T follicular helper cell (primary cell): ENCODE data around the gene IL17A.
"Not testable (repeated sequence)": the region's sequence is repeated elsewhere in the genome, so short reads cannot be mapped to it uniquely, and the experiment has no call there.

Experiments
- DNase-seq: peaks from one replicate; pipeline ENCODE4 v3.0.0-alpha.2; 2020; ENCODE audit warnings: low read depth

The IL17A gene

DNA sequence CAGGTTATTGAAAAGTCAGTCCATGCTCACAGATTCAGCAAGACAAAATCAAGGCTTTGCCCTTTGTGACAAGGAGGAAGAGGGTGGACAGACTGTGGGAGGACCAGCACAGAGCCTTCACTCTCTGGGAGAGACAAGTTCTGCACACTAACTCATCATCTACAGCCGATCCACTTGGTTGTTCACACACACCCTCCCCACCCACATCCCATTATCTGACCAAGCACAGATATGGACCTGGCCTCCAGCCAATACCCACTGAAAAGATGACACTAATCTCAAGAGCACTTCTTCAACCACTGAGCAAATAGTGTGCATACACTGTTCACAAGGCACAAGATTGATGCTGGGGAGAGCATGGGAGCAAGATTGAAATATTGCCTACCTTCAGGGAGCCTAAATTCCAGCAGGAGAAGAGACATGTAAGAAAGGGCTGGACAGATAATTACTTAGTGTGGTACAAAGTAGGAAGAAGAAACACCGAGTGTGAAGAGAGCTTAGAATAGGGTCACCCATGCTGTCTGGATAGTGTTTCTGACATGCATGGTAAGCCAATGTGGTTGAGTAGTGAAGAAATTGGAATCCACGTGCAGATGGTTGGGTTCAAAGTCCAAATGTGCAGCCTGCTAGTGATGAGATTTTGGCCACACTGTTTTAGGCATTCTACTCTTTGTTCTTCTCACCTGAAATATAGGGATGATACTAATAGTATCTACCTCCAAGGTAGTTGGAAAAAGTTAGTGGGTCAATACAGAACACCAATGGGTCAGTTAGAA lies 21.7 kb upstream of the IL17A start:
- no peak for DNase-seq

DNA sequence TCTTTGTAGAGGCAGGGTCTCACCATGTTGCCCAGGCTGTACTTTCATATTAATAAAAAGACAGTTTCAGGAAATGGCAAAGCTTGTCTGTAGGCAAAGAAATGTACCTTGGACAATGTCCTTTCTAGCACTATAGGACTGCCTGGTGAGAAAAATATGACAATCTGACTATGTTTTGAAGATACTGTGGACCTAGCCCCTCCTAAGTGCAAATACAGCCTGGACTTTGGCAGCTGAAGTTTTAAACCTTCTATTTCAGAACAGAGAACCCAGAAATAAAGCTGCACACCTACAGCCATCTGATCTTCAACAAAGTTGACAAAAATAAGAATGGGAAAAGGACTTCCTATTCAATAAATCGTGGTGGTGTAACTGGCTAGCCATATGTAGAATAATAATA lies 18.9 kb upstream of the IL17A start:
- no peak for DNase-seq

DNA sequence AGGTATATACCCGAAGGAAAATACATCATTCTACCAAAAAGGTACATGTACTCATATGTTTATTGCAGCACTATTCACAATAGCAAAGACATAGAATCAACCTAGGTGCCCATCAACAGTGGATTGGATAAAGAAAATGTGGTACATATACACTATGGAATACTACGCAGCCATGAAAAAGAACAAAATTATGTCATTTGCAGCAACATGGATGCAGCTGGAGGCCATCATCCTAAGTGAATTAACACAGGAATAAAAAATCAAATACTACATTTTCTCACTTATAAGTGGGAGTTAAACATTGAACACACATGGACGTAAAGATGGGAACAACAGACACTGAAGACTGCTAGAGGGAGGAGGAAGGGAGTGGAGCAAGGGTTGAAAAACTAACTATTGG lies 17.8 kb upstream of the IL17A start:
- not testable (repeated sequence) for DNase-seq

DNA sequence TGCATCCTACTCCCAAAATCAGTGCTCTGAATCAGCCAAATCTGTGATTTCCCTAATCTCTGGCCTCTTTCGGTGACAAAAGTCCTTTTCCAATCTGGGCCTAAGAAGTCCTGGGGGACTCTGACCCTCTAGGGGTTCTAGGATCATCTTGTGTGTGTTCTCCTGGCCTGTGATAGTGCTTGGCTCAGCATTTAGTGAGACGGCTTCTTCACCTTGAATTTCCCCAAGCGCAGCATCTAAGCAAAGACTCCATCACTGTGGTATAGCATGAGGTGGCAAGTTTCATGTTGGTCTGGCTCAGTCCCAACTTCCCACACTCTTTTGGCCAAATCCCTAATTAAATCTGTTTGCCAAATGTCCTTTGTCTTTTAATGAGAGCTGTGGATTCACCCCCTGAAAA lies 12.1 kb upstream of the IL17A start:
- DNase-seq, result no peak

DNA sequence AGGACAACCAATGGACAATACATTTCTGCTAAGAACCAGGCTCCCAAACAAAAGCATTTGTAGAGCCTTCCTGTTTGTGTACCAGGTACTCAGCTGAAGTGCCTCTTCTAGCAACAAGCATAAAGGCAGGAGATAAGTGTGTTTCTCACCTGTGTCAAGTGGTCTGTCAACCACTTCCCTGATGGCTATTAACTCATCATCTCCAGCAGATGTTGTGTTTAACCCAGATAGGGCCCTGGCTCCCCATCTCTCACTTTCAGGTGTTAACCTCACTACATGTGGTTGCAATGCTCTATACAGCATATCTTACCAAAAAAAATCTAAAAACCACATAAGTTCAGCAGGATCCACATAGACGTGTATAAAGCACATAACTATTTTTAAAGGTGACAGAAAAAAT lies 9.6 kb upstream of the IL17A start:
- no peak for DNase-seq

DNA sequence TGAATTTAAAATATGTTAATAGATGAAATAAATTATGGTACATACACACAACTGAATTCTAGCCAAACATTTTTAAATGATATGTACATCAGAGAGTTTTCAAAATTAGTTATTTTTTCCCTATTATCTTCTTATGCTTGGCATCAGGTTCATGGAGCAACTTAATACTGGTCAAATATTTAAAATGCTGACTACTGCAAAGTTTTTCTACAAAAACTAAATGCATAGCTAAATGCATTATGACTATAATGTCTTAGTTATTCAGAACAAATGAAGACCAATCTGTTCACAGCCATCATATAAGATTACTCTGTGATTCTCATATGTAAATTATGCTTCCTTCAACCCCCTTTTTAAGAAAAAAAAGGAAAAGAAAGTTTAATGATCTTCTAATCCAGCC lies 8.2 kb upstream of the IL17A start:
- no peak for DNase-seq

DNA sequence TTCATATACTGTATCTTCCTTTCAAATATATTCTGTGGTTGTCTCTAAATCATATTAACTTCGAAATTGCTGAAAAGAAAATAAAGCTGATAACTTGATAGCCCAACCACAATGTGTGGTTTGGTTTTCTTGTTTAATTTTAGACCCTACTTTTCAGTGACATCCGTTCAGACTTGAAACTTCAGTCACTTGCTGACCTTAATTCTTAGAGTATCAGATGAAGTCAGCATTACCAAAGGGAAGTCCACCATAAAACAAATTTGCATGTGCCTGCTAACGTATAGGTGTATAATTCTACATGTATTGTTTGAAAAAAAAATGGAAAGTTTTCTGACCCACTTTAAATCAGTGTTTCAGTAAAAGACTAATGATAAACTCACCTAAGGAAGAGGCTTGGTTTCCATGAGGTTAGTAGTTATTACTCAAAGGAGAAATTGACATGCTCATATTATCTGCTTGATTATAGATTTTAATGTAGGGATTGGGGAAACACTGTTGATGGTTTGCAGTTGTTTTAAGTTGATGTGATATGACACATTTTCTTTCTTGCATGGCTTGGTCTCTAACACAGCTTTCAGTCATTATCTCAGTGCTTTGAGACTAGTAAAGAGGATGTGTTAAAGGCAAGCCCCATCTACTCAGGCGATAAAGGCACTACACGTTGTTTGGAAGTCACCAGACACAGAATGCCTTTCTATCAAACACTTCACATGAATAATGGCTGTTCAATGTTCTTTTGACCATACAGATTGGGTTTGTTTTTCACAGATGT lies 5.2 kb upstream of the IL17A start:
- DNase-seq, result no peak

DNA sequence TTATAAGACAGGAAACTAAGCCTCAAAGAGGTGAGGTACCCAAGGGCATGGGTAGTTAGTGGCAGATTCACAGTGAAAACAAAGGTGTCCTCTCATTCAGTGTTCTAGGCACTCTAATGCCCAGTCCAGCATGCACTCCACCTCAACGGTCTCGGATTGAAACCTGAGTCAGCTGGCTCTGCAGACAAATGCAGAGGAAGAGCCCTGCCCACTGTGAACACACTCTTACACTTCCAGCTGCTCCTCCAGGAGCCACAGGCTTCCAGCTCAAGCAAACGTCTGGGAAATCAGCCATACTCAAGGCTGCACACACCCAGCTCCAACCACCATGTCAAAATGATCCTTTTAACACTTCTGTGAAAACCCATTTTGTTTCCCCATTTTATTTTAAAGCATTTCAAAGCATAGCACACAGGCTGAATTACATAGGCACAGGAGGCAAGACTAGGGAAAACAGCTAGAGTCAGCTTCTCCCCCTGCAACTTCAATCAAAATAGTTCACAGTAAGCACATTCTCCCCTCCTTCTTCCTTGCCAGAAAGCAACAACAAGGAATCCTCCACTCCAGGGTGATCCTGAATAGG lies 3.0 kb upstream of the IL17A start:
- DNase-seq, result no peak

DNA sequence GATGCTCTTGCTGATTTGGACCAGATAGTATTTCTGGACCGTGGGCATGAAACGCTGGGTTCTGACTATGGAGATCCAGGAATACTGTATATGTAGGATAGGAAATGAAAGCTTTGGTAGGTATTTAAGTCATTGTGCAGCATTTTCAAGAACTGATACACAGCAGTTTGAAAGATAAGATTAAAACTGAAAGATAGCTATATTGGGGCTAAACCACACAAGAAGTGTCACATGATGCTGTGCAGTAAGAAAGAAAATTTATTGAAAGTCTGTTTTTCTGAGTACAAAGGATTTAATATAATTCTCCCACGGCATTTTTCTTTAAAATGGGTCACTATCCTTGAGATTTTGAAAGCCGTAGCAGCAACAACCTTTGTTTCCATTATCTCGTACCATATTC lies 305 bp downstream of the IL17A start:
- DNase-seq, result no peak

DNA sequence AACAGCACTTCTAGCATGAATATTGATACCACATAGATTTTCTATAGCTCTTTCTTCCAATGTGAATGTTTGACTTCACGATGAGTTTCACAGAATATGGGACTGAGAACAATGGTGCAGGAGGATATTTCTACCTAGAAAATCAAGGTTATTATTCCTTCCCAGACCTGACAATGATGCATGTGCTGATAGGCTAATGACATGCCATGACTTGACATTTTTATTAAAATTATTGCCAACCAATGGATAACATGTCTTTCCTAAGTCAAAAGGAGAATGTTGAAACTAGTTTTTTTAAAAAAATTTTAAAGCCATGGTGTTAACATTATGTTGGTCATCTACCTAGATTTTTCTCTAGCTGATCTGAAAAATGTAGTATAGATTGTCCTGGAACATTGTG lies 923 bp downstream of the IL17A start:
- DNase-seq, result no peak

DNA sequence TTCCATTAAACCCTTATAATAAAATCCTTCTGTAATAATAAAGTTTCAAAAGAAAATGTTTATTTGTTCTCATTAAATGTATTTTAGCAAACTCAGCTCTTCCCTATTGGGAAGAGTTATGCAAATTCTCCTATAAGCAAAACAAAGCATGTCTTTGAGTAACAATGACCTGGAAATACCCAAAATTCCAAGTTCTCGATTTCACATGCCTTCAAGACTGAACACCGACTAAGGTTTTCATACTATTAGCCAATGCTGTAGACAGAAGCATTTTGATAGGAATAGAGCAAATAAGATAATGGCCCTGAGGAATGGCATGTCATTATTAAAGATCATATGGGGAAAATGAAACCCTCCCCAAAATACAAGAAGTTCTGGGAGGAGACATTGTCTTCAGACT lies 3.8 kb downstream of the IL17A start:
- no peak for DNase-seq

DNA sequence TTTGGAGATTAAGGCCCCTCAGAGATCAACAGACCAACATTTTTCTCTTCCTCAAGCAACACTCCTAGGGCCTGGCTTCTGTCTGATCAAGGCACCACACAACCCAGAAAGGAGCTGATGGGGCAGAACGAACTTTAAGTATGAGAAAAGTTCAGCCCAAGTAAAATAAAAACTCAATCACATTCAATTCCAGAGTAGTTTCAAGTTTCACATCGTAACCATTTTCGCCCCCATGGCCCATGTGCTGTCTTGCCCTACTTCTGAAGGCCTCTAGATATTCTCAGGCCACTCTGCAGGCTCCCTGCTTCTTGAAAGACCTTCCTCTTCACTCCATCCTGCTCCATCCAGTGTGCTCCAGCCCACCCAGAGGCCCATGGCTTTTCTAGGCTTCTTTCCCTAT lies 4.2 kb downstream of the IL17A start:
- DNase-seq, result no peak

DNA sequence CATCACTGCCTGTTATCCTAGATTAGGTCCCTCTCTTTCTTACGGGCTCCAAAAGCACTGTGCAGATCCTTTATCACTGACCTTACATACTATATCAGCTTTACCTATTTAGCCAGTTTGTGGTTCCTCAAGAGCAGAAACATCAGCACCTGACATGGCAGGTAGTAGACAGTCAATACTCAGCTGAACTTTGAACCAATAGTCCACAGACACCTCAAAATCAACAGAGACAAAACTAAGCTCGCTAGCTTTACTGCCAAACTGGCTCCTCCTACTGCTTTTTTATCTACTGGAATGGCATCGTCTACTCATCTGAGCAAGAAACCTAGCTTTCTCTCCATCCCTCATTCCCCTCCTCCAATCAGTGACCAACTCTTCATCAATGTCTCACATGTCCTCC lies 5.6 kb downstream of the IL17A start:
- no peak for DNase-seq

DNA sequence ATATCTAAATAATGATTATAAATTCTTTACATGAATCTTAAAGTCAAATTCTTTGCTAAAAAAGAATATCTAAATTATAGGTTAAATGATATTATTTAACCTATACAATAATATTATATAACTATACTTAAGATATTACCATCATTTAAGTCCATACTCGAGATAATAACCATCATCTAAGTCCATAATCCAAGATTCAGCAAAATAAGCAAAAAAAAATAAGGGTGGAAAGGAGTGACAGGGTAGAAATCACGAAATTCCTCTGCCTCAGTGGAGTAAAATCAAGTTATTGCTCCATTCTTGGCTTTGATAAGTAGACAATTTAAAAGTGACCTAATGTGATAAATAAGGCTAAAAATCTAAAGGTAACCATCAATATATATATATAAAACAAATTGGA lies 9.7 kb downstream of the IL17A start:
- DNase-seq, result no peak

DNA sequence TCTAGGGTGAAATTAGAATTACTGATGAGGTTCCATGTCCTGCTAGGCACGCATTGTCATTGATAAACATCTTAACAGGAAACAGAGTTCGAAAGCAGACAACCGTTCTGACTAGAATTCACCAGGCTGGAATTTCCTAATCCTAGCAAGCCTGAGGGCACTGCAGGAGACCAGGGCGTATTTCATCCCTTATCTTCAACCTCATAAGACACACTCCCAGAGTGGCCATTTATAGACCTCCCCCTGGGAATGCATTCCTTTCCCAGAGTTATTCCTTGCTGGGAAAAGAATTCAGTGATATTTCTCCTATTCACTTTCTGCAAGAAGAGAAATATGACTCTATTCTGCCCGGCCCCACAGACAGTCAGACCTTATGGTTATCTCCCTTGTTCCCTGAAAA lies 13.9 kb downstream of the IL17A start:
- not testable (repeated sequence) for DNase-seq

DNA sequence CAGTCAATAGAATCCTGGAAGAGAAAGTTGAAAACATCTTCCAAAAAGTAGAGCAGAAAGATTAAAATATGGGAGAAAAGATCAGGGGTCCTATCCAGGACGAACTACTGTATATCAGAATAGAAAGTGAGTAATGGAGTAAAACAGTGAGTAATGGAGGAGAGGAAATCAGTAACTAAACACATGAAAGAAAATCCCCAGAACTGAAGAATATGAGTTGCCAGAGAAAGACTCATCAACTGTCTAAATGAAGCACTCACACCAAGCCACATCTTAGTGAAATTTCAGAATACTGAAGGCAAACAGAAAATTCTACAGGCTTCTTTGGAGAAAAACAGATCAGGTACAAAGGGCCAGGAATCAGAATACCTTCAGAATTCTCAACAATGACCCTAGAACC lies 14.9 kb downstream of the IL17A start:
- no peak for DNase-seq

DNA sequence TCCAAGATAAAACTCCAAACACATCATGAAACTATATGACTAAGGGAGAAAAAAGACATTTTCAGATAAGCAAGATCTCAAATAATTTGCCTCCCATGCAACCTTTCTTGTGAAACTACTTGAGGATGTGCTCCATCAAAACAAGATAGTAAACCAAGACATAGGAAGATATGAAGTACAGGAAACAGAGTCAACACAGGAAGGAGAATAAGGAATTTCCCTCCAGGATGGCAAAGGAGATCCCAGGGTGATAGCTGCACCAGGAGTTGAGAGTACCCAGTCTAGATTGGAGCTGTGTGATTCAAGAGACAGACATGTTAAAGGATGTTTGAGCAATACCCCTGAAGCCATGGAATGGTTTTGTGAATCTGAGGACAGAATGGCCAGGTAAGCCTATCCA lies 15.3 kb downstream of the IL17A start:
- DNase-seq, result no peak

DNA sequence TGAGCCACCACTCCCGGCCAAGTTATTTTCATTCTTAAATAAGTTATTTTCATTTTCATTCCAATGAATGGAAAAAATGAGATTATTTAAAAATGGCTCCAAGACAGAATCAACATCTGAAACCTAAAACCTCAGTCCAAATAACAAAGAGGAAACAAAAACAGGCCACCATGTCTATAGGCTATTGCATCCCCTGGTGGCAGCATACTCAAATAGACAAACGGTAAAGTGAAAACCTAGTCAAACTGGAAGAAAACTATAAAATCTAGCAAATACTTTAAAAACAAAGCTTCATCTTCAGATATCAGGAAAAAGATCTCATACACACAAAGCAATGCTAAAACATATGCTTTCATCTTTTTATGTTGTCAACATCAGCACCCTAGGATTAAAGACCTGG lies 20.9 kb downstream of the IL17A start:
- DNase-seq, result no peak

DNA sequence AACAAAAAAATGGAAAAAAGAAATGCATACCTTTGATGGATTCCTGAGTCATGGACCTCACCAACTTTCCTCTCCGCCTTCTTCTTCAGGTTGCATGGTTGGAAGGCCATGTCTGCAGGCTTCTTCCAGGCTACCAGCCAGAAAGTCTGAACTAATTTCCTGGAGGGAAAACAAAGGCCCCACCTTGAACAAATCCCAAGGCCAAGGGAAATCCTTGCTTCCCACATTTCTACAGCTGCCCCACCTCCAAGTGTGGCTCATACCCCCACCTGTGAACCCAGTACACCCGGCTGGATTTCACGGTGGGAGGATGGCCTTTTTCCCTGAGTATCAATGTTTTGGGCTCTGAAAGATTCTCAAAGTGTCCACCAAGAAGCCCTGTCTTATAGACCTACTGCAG lies 22.4 kb downstream of the IL17A start:
- no peak for DNase-seq

DNA sequence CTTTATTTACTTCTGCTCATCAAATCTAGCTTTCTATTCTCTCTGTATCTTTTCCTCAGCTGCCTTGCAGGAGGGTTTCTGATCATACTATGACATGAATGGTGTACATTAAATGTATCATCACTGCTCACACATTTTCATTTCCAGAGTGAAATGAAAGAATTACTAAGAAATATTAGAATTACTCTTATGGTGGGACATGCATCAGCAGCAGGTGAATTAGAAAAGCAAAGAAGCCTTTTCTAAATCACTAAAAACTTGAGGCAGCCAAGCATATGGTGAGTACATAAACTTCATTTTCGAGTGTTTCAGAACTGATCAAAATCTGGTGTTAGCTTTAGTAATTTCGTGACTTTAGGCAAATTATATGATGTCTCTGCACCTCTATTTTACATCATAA lies 23.6 kb downstream of the IL17A start:
- DNase-seq, result no peak

DNA sequence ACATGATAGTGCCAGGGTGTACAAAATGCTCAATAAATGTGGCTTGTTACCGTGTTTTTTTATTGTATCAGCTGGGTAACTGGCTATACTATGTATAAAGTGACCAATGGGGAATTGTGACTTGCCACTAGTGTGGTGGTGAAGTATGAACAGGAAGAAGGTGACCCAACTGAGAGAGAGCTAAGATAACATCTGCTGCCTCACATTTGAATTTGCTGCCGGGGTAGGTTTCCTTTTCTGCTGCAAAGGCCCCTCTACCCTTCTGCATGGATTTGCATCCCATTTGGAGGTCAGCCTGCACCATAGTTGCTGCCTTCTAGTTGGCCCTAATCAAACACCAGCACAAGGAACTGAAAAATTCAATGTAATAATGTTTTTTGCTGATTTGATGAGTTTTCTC lies 24.1 kb downstream of the IL17A start:
- no peak for DNase-seq

DNA sequence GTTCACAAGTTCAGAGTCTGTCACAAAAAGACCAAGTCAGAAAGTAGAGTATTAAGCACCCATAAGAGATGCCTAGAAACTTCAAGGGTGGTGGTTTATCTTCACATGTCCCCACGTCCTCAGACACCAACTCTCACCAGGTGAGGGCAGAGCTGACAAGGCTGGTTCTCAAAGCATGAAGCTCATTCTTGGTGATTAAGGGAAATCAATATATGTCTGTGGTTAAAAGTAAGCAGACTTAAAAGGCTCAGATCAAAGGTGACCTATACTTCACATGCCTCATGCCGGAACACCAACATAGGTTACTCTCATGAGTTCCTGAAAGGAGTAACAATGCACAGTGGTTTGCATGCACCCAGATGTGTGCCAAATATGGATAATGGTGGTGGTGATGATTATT lies 27.0 kb downstream of the IL17A start:
- no peak for DNase-seq

DNA sequence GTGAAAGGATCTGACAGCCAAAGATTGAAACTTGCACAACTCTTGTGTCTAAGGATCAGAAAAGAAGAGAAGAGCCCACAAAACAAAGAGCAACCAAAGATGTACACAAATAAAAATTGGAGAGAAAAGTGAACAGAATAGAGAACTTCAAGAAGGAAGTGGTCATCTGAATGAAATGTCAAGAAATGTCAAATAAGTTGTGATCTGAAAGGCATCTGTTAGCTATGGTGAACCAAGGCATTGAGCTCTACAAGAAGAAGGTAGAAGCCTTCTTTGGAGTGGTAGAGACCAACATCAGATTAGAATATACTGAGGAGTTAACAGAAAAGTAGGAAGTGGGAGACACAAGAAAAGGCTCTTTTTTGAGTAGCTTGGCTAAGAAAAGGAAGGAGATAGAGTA lies 29.6 kb downstream of the IL17A start:
- DNase-seq, result no peak
